Right lung (tissue), 5 donors: ENCODE results near the gene GRAMD1B. TPM values are rescaled to one million over a fixed set of nuclear protein-coding genes. Genes with fewer than 3 reads are reported as not detected.
"Not testable (repeated sequence)": the region's sequence is repeated elsewhere in the genome, so short reads cannot be mapped to it uniquely, and the experiment has no call there.

Experiments
- DNase-seq, 2 donors: peaks; one replicate each; pipeline ENCODE4 v3.0.0-alpha.2; 2013
- polyA plus RNA-seq, 5 donors: library from polyadenylated mRNA; unstranded; fragments of 120-200 nt; gene quantifications; one replicate each; pipeline versions ENCODE4 v1.2.1 to v1.2.3, GENCODE V29; 2013; ENCODE audit warnings: inconsistent platforms in 1 of 5, low replicate concordance in 1 of 5; ENCODE audit not compliant: insufficient read length in 5 of 5, insufficient read depth in 1 of 5

GRAMD1B gene
- polyA plus RNA-seq, 5 donors, result 3.8 to 4.5 (median 4.2) TPM

DNA sequence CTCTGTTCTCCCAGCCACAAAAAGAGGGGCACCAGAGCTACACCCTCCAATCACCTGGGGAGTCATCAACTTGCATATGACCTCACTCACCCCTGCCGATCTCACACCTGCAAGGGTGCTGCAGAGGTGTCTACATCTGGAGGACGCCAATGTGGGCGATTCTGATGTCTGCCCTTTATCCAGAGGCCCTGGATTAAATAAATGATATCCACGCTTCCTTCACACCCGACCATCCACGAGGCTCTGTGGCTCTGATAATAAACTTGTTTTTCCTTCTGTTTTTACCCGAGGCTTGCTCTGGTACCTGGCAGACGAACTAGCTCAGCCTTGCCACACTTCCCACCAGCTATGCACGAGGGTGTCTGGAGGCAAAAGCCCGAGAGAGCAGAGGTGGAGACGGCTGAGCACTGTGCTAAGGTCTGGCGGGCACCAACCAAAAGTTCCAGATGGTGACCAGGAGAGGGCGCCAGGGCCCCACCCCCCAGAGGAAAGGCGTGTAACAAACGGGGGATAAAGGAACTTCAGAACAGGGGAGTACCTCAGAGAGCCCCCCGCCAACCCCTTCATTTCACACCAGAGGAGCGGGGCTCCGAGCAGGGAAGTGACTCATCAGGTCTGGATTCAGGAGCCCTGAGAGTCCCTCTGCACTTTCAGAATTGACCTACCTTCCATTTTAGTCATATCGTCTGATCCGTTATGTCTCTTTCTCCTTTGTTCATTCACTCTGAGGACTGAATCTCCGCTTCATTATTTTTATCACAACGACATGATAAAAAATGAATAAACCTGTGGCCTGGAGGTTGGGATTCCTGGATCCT is 210.8 kb downstream of the GRAMD1B start:
- DNase-seq, result peak in 1 of 2 donors; percentile 14

DNA sequence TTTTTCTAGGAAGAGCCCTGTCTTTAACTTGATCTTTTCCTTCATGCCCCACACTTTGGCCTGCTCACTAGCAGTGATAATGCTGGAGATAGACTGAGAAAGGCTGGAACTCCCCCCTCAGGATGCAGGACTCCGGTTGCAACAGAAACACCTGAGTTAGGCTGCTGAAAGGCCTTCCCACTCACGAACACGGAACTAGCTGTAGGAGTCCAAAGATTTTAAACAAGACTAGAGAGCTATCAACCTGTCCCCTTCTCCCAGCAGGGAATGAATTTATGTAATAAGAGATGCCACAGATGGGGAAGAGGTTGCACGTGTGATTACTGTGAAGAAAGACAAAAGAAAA is 211.4 kb downstream of the GRAMD1B start:
- no peak for DNase-seq

DNA sequence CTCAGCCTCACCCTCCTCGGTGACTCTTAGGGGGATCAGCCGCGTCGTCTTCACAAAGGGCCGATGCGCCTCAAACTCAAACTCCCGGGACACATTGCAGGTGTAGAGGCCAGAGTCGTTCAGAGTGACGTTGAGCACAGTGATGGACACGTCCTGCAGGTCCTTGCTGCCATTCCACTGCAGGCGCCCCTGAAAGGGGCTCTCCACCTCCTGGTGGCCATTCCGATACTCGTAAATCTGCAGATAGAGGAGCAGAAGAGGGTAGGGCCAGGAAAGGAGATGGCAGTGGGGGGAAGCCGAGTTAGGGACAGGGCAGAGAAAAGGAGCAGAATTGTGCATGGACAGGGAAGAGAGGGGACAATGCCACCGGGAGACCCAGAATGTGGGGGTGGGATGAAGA is 212.4 kb downstream of the GRAMD1B start:
- no peak for DNase-seq

- DNase-seq, result no peak
Observed at GRCh38 chr11:123645286-123645975, 215.4 kb downstream of the GRAMD1B start.

DNA sequence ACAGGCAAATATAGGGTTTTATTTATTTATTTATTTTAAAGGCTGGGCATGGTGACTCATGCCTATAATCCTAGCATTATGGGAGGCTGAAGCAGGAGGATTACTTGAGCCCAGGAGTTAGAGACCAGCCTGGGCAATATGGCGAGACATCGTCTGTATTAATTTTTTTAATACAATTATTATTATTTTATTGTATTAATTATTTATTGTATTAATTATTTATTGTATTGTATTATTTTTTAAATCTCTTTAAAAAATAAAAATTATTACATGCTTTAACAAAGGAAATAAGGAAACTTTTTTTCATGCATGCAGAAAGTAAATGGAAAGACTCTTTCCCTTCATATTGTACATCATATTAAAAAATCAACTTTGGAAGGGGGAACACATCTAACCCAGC is 220.8 kb downstream of the GRAMD1B start:
- DNase-seq, result no peak

- no peak for DNase-seq
Observed at GRCh38 chr11:123652599-123652998, 222.5 kb downstream of the GRAMD1B start.

DNA sequence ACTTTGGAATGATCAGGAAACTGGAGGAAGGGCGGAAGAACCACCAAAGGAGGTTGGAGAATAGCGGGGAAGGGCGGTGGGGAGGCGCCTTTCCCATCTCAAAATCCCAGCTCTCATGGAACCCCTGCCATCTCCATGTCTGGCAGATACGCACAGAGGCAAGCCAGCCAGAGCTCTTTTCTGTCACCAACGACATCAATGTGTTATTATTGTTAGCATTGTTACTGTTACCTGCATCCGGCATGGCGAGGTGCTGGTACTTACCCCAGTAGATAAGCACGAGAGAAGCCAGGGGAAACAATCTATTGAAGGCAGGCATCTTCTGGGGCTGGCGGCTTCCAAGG is 223.4 kb downstream of the GRAMD1B start:
- DNase-seq, result no peak

GRCh38 chr11:123653827-123654565 is 223.9 kb downstream of the GRAMD1B start:
- peak; percentile 26 to 36 for DNase-seq

DNA sequence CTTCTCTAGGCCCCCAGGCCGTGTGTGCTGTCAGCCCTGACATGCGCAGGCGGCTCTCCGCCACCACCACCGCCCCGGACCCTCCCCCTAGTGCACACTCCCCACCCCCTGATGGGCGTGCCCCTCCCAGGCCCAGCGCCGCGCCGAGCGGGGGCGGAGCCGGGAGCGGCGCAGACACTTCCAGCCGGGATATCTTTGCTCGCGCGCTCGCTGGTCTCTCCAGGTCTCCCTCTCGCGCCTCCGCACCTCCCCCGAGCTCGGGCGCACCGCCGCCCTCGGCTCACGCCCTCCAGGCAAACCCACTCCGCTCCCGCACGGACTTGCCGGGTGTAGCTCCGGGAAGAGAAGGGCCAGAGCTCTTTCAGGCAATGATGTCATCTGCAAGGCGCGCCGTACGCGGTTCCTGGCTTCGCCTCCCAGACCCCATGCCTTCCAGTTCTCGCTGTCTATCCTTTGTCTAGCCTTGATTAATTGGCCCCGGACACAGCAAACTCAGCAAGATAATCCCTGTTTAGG is 224.6 kb downstream of the GRAMD1B start, which contains the start of gene SCN3B:
TSS of gene SCN3B (minus strand) at position 59 of the 516 bp plus-strand sequence. CDS start 823 bp downstream, outside the sequence.
- DNase-seq, result peak; percentile 65 to 66

- DNase-seq, result peak; percentile 1 to 7
Observed at GRCh38 chr11:123659311-123659710, 229.2 kb downstream of the GRAMD1B start.

DNA sequence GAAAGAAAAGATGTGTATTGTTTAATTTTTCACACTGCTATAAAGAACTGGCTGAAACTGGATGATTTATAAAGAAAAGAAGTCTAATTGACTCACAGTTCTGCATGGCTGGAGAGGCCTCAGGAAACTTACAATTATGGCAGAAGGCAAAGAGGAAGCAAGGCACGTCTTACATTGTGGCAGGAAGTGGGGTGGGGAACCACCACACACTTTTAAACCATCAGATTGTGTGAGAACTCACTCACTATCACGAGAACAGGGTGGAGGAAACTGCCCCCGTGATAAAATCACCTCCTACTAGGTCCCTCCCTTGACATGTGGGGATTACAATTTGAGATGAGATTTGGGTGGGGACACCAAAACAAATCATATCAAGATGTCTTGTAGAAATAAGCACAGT is 229.9 kb downstream of the GRAMD1B start:
- not testable (repeated sequence) for DNase-seq

GRCh38 chr11:123665306-123665705 is 235.2 kb downstream of the GRAMD1B start:
- DNase-seq, result no peak

DNA sequence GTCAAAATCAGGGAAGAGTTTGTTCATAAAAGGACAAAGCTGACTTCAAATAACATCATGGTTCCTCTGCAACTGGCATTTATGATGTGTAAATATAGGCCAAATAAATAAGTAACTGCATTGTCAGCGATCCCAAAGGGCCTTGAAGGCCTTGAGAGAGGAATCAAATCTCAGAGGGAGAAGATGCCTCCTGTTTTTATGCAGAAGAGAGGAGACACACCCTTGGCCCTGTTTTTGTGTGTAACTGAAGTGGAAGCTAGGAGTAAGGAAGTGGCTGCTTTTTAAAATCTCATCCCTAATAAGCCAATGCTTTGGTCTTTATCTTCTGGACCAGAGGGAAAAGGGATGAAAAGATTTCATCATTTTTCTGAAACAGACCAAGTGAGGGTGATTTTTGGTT is 240.0 kb downstream of the GRAMD1B start:
- no peak for DNase-seq

GRCh38 chr11:123671534-123671933 is 241.5 kb downstream of the GRAMD1B start:
- DNase-seq, result no peak

DNA sequence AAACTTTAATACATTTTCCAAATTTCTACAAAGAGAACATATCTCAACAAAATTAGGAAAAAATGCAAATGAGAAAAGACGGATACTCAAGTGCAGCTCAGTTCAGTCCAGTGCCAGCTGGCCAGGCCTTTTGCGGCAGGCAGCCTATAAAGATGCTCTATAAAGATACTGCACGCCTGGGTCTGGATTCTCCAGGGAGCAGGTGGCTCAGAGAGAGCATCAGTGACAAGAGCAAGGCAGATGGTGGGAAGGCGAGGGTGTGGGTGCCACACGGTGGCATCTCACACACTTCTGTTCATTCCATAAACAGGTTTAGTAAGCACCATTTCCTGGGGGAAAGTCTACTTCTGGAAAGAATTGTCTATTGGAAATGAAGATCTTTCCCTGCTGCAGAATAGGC is 242.5 kb downstream of the GRAMD1B start:
- DNase-seq, result no peak

- no peak for DNase-seq
Observed at GRCh38 chr11:123674297-123674696, 244.2 kb downstream of the GRAMD1B start.

Other genes with a start within 250 kb of the GRAMD1B start
- 10 to 100 TPM; 15.0 to 18.6 (median 17.3) TPM for gene CLMP, start 235.0 kb upstream of the GRAMD1B start, polyA plus RNA-seq
- 1 to 10 TPM; 4.1 to 5.8 (median 4.5) TPM for gene SCN3B, start 224.4 kb downstream of the GRAMD1B start, polyA plus RNA-seq